Thymus (tissue), 11 donors: Measurements from ENCODE around the gene TAF3. TPM values are rescaled to one million over a fixed set of nuclear protein-coding genes. Genes with fewer than 3 reads are reported as not detected.

Source experiments
- DNase-seq, 9 donors: peaks; one replicate each; pipeline ENCODE4 v3.0.0-alpha.2; 2013; ENCODE audit warnings: low spot score in 9 of 9, low read depth in 6 of 9, missing footprints in 1 of 9
- H3K27ac ChIP-seq, 2 donors: one replicate each; pipeline ENCODE4 v1.5.1; 2013; ENCODE audit warnings: control low read depth in 1 of 2, low read depth in 1 of 2, low read length in 1 of 2, mild to moderate bottlenecking in 1 of 2, moderate library complexity in 1 of 2
- H3K27me3 ChIP-seq, 2 donors: one replicate each; pipeline ENCODE4 v1.5.1; 2013; ENCODE audit warnings: low read length in 1 of 2; ENCODE audit not compliant: control insufficient read depth in 2 of 2, insufficient read depth in 1 of 2
- H3K36me3 ChIP-seq, 2 donors: one replicate each; pipeline ENCODE4 v1.5.1; 2013; ENCODE audit warnings: low read length in 1 of 2, mild to moderate bottlenecking in 1 of 2, moderate library complexity in 1 of 2; ENCODE audit not compliant: control insufficient read depth in 2 of 2, insufficient read depth in 2 of 2
- H3K4me1 ChIP-seq, 2 donors: one replicate each; pipeline ENCODE4 v1.5.1; 2013; ENCODE audit warnings: low read length in 2 of 2; ENCODE audit not compliant: control insufficient read depth in 2 of 2, insufficient read depth in 2 of 2
- H3K4me3 ChIP-seq, 2 donors: one replicate each; pipeline ENCODE4 v1.5.1; 2013; ENCODE audit warnings: low read length in 2 of 2, control low read depth in 1 of 2, mild to moderate bottlenecking in 1 of 2
- H3K9me3 ChIP-seq, 2 donors: one replicate each; pipeline ENCODE4 v1.5.1; 2013; ENCODE audit warnings: low read length in 1 of 2, mild to moderate bottlenecking in 1 of 2; ENCODE audit not compliant: control insufficient read depth in 2 of 2, insufficient read depth in 1 of 2
- WGBS: extraction: QIAGEN DNeasy Blood & Tissue Kit; methylation state at CpG from one replicate; pipeline ENCODE4 v1.1.7; 2013; 5-methylcytosine and 5-hydroxymethylcytosine counted together
- polyA plus RNA-seq: library from polyadenylated mRNA; stranded (reverse); fragments of 200-250 nt; gene quantifications from one replicate; pipeline ENCODE4 v1.2.3, GENCODE V29; 2013
- total RNA-seq: library from RNA; stranded (reverse); fragments of 120-200 nt; gene quantifications from one replicate; pipeline ENCODE4 v1.2.4, GENCODE V29; 2013
- donor health status: healthy.

Gene TAF3
- total and polyA plus RNA-seq, 2 donors: 2.2 to 5.7 TPM

DNA sequence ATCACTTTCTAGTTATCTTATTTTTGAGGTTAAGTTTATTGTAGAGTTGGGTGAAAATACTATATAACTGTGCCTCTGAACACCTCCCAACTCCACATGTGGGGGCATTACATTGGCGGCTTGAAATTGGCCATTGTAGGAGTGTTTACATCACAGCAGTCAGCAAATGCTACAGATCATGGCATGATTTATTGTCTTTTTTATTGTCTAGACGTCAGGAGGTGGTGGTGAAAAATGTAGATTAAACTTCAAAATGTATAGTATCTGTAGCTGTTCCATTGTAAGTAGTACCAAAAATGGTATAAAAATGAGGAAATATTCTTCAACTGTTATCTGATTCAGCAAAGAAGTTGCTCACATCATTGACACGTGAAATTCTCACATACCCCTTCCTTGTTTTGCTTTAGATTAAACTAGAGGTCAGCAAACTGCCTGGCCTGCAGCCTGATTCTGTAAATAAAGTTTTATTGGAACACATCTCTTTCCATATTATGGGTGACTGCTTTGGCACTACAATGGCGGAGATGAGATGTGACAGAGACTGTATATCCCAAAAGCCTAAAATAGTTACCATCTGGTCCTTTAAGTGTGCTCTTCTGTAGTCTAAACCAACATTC, 35.0 kb downstream of the TAF3 start:
- Histone ChIP-seq H3K9me3 (peaks cover 0 to 3% of the 10 kb centered on the region in 2 donors), H3K4me1 (no peaks in the 10 kb centered on the region), H3K27ac (no peak overlapping the region), H3K27me3 (no peaks in the 10 kb centered on the region), H3K4me3 (no peak overlapping the region), H3K36me3 (peaks cover 0 to 5% of the 10 kb centered on the region in 2 donors)
- WGBS: 94% methylated on average over 4 of the region's 4 CpGs
- DNase-seq: no peak

DNA sequence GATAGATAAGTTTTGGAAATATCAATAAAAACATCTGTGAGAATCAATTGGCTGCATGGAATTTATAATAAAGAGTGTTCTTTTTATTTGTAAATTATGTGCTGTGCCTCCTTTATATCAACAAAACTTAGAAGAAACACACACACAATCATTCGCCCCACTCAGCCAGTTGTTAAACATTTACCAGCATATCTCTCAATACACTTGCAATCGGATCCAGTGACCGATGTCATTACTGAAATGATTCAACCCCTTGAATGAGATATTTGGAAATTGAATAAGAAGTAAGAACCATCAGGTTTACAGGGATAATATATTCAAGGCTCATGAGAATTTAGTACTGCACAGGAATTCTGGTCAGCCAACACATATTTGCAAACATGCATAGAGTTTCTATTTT, 35.6 kb downstream of the TAF3 start:
- Histone ChIP-seq H3K9me3 (peaks cover 0 to 3% of the 10 kb centered on the region in 2 donors), H3K4me3 (no peak overlapping the region), H3K27ac (no peak overlapping the region), H3K36me3 (peaks cover 0 to 5% of the 10 kb centered on the region in 2 donors), H3K4me1 (no peaks in the 10 kb centered on the region), H3K27me3 (no peaks in the 10 kb centered on the region)
- WGBS: 98% methylated on average over 3 of the region's 3 CpGs
- DNase-seq: no peak

DNA sequence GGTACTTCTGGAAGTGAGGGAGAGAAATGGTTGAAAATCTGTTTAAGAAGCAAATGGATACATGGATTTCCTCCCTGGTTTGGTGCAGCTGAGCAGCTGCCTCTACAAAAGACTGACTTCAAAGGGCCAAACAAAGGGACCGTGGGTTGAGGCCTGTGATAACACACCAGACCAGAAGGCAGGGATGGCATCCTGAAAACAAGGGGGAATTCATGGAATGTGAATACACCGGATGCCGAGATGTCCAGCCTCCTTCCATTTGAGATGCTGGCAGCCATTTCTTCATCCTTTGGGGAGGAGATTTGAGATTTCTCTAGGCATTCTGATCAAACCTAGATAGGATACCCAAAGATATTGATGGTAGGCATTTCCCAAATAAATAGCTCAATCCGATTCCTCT, 36.9 kb downstream of the TAF3 start:
- Histone ChIP-seq H3K4me3 (no peak overlapping the region), H3K9me3 (peaks cover 0 to 6% of the 10 kb centered on the region in 2 donors), H3K27ac (no peak overlapping the region), H3K36me3 (peaks cover 0 to 5% of the 10 kb centered on the region in 2 donors), H3K27me3 (no peaks in the 10 kb centered on the region), H3K4me1 (no peaks in the 10 kb centered on the region)
- DNase-seq: no peak
- 93% methylated on average over 4 of the region's 4 CpGs for WGBS

DNA sequence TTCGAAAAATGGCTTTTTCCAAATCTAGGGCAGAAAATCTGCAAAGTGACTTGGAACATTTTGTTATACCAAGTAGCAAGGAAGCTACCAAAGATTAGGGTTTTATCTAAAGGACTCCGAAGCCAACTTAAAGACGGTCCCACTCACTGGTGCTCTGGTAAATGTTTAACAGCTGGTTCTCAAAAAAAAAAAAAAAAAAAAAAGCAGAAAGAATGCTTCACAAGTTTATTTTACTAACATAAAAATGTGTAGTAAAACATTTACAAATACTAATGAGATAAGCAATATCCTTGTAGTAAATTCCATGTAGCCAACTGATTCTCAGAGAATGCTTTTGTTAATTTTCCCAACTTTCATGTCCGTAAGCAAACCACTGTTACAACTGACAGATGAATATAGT, 38.4 kb downstream of the TAF3 start:
- Histone ChIP-seq H3K4me3 (no peak overlapping the region), H3K27me3 (no peaks in the 10 kb centered on the region), H3K4me1 (no peaks in the 10 kb centered on the region), H3K36me3 (peaks cover 0 to 5% of the 10 kb centered on the region in 2 donors), H3K9me3 (peaks cover 0 to 11% of the 10 kb centered on the region in 2 donors), H3K27ac (no peak overlapping the region)
- 62% methylated on average over 4 of the region's 4 CpGs for WGBS
- no peak for DNase-seq

DNA sequence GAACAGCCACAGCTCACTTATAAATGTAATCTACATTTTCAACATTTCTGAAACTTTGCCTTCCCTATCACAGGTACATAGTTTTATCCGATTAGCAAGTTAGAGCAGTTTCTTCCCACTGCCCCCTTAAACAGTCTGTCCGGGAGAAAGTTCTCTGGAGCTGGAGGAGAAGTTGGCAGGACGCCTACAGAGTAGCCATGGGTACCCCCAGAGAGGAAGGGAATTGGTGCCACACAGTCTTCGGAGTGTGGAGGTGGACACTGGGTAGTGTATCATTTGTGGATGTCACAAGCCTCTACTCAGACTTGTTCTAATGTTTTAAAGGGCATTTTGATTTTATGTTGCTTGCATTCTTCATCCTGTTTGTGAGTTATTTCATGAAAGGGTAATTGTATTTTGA, 39.0 kb downstream of the TAF3 start:
- no peaks in the 10 kb centered on the region for H3K36me3 ChIP-seq
- H3K9me3 ChIP-seq: peaks cover 0 to 11% of the 10 kb centered on the region in 2 donors
- H3K27ac ChIP-seq: no peak overlapping the region
- no peak for DNase-seq
- no peaks in the 10 kb centered on the region for H3K27me3 ChIP-seq
- no peak overlapping the region for H3K4me3 ChIP-seq
- H3K4me1 ChIP-seq: no peaks in the 10 kb centered on the region
- WGBS: 94% methylated on average over 4 of the region's 4 CpGs

DNA sequence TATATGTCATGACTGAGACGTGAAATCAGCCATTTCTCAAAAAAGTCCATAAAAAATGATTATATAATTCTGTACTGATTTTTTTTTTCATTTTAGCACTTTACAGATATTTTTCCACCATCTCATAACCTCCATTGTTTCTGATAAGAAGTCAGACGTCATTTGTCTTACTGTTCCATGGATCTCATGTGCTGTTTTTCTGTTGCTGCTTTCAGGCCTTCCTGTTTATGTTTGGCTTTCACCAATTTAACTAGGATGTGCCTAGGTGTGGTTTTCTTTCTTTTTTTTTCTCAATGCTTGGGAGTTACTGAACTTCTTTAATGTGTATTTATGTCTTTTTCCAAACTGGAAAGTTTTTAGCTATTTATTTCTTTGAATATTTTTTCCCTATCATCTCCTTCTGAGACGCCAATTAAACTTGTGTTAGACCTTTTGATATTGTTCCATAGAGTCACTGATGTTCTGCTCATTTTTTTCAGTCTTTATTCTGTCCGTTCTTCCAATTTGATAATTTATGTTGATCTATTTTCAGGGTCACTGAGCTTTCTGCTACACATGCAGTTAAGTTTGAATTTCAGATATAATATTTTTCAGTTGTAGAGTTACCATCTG, 43.3 kb downstream of the TAF3 start:
- DNase-seq: no peak
- H3K4me1 ChIP-seq: no peaks in the 10 kb centered on the region
- peaks cover 0 to 11% of the 10 kb centered on the region in 2 donors for H3K9me3 ChIP-seq
- H3K36me3 ChIP-seq: no peaks in the 10 kb centered on the region
- H3K27ac ChIP-seq: no peak overlapping the region
- H3K27me3 ChIP-seq: no peaks in the 10 kb centered on the region
- 74% methylated on average over 4 of the region's 4 CpGs for WGBS
- H3K4me3 ChIP-seq: no peak overlapping the region

DNA sequence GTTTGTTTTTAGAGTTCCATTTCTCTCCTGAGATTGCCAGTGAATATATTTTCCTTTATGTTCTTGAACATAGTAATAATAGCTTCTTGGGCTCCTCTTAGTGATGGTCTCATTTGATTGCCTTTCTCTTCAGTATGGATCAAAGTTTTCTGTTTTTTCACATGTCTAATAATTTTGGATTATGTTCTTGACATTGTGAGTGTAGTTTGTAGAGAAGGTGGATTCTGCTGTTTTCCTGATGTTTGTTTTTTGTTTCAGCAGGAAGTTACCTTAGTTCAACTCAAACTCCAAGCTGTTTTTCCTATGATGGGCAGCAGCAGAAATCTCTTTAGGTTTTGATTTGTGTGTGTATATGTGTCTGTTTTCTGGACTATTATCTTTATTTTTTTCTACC, 43.8 kb downstream of the TAF3 start:
- Histone ChIP-seq H3K4me3 (no peak overlapping the region), H3K9me3 (peaks cover 0 to 11% of the 10 kb centered on the region in 2 donors), H3K27me3 (no peaks in the 10 kb centered on the region), H3K4me1 (no peaks in the 10 kb centered on the region), H3K36me3 (no peaks in the 10 kb centered on the region), H3K27ac (no peak overlapping the region)
- DNase-seq: no peak

DNA sequence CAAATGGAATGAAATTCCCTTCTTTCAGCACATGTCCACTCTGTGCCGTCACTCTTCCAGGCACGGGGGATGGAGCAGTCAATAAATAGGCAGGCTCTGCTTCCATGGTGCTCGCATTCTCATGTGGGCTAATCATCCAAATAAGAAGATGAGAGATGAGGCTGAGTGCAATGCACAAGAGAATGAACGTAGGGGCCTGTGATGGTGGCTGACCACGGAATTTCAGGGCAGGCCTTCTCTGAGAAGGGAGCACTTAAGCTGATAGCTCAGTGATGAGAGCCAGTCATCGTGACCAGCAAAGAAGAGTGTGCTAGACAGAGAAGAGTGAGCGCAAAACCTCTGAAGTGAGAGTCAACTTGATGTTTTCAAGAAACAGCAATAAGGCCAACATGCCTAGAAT, 47.9 kb downstream of the TAF3 start:
- Histone ChIP-seq H3K4me1 (no peaks in the 10 kb centered on the region), H3K27ac (no peak overlapping the region), H3K27me3 (no peaks in the 10 kb centered on the region), H3K36me3 (no peaks in the 10 kb centered on the region), H3K4me3 (no peak overlapping the region), H3K9me3 (peaks cover 0 to 1% of the 10 kb centered on the region in 2 donors)
- DNase-seq: no peak
- WGBS: 98% methylated on average over 7 of the region's 7 CpGs

DNA sequence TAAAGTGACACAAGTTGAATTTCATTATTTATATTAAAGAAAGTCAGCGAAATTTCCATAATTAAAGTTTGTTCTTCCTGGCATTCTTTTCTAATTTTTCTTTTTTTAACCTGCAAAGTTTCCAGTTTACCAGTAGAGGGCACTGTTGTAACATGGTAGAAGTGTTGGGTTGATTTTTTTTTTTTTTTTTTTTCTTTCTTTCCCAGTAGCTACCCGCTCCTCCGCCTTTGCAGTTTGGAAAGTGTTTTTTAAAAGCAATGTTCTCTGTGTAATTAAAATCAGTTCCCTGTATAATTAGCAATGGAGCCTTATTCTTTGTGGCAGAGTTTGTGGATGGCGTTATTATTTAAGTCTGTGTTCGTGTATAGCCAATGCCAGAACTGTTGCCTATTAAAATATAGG, 53.7 kb downstream of the TAF3 start:
- Histone ChIP-seq H3K27ac (no peak overlapping the region), H3K27me3 (no peaks in the 10 kb centered on the region), H3K4me1 (no peaks in the 10 kb centered on the region), H3K36me3 (no peaks in the 10 kb centered on the region), H3K4me3 (peak overlapping the region; percentile 24 to 33), H3K9me3 (no peaks in the 10 kb centered on the region)
- peak in 7 of 9 donors; percentile 8 to 62 (median 25) for DNase-seq
- 12% methylated on average over 5 of the region's 5 CpGs for WGBS
